Measurements from ENCODE around the gene AGBL1.

AGBL1 gene

GRCh38 chr15:86756688-86757087 lies 677.0 kb downstream of the AGBL1 start:
- no peak for DNase-seq

GRCh38 chr15:86759800-86760523 lies 680.3 kb downstream of the AGBL1 start:
- no peak for DNase-seq

- DNase-seq: no peak
These were observed 683.2 kb downstream of the AGBL1 start for GRCh38 chr15:86762874-86763273.

GRCh38 chr15:86764021-86764420 lies 684.4 kb downstream of the AGBL1 start:
- no peak for DNase-seq

- no peak for DNase-seq
These were observed 685.6 kb downstream of the AGBL1 start for GRCh38 chr15:86765281-86765680.

- no peak for DNase-seq
These were observed 692.8 kb downstream of the AGBL1 start for GRCh38 chr15:86772369-86773059.

- DNase-seq: no peak
These were observed 694.1 kb downstream of the AGBL1 start for GRCh38 chr15:86773736-86774135.

GRCh38 chr15:86776145-86776544 lies 696.5 kb downstream of the AGBL1 start:
- DNase-seq: no peak

GRCh38 chr15:86796521-86796920 lies 716.9 kb downstream of the AGBL1 start:
- DNase-seq: no peak

- no peak for DNase-seq
These were observed 717.5 kb downstream of the AGBL1 start for GRCh38 chr15:86797135-86797534.

- no peak for DNase-seq
These were observed 719.6 kb downstream of the AGBL1 start for GRCh38 chr15:86799226-86799625.

GRCh38 chr15:86802244-86802643 lies 722.6 kb downstream of the AGBL1 start:
- no peak for DNase-seq

GRCh38 chr15:86804406-86804805 lies 724.7 kb downstream of the AGBL1 start:
- no peak for DNase-seq

- no peak for DNase-seq
These were observed 730.7 kb downstream of the AGBL1 start for GRCh38 chr15:86810329-86810728.

GRCh38 chr15:86813892-86814291 lies 734.2 kb downstream of the AGBL1 start:
- no peak for DNase-seq

GRCh38 chr15:86829245-86829644 lies 749.6 kb downstream of the AGBL1 start:
- no peak for DNase-seq

GRCh38 chr15:86830304-86830703 lies 750.6 kb downstream of the AGBL1 start:
- DNase-seq: no peak

GRCh38 chr15:86833595-86833994 lies 753.9 kb downstream of the AGBL1 start:
- no peak for DNase-seq

- DNase-seq: no peak
These were observed 754.6 kb downstream of the AGBL1 start for GRCh38 chr15:86834115-86834863.

GRCh38 chr15:86837294-86838061 lies 757.8 kb downstream of the AGBL1 start:
- no peak for DNase-seq

GRCh38 chr15:86839502-86839901 lies 759.8 kb downstream of the AGBL1 start:
- no peak for DNase-seq

GRCh38 chr15:86840996-86841395 lies 761.3 kb downstream of the AGBL1 start:
- no peak for DNase-seq

- no peak for DNase-seq
These were observed 762.5 kb downstream of the AGBL1 start for GRCh38 chr15:86842199-86842598.
